ENCODE results near the gene PRKAG3. TPM values are rescaled to one million over a fixed set of nuclear protein-coding genes. Genes with fewer than 3 reads are reported as not detected.

Gene PRKAG3
- total RNA-seq, 4 donors from 2014 or later: not detected

DNA sequence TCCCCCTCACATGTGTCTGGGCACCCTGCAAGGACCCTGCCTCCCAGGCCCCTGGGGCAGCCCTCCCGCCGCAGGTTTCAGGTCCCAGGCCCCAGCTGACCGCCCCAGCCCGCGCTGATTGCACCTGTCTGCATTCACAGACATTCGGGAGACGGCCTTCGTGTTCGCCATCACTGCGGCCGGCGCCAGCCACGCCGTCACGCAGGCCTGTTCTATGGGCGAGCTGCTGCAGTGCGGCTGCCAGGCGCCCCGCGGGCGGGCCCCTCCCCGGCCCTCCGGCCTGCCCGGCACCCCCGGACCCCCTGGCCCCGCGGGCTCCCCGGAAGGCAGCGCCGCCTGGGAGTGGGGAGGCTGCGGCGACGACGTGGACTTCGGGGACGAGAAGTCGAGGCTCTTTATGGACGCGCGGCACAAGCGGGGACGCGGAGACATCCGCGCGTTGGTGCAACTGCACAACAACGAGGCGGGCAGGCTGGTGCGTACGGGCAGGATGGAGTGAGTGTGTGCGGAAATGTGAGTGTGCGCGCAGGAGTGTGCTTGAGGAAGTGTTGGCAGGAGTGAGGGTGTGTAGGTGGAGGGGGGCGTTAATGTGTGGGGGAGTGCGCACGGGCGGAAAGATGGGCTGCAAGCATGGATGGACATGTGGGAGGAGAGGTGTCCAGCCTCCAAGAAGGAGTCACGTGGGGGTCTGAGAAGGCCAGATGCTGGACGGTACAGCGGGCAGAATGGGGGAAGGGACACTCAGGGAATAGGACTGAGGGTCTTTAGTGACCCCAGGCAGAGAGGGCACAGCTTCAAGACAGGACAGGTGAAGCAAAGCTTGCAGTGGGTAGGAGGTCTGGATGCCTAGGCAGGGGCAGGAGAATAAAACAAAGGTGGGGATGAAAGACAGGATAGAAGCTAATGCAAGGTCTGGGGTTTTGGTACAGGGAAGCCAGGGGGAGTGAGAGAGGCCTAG is 40.0 kb upstream of the PRKAG3 start:
- Histone ChIP-seq H3K27me3 (peaks cover 0 to 98% (median 44%) of the 10 kb centered on the region in 4 donors), H3K36me3 (no peaks in the 10 kb centered on the region), H3K4me3 (peak overlapping the region; percentile 29 to 47 (median 32)), H3K4me1 (peaks cover 8 to 31% (median 19%) of the 10 kb centered on the region in 4 donors), H3K9me3 (no peaks in the 10 kb centered on the region), H3K27ac (replicated peaks in 1 of 4) (no peak overlapping the region)
- TF ChIP-seq EP300 (IDR thresholded peaks at IDR 0.05) (no peak), POLR2A (IDR thresholded peaks at IDR 0.05; ENCODE audit: low read depth) (no peak), POLR2AphosphoS5 (IDR thresholded peaks at IDR 0.05) (no peak)
- TF ChIP-seq, protein P1, sequence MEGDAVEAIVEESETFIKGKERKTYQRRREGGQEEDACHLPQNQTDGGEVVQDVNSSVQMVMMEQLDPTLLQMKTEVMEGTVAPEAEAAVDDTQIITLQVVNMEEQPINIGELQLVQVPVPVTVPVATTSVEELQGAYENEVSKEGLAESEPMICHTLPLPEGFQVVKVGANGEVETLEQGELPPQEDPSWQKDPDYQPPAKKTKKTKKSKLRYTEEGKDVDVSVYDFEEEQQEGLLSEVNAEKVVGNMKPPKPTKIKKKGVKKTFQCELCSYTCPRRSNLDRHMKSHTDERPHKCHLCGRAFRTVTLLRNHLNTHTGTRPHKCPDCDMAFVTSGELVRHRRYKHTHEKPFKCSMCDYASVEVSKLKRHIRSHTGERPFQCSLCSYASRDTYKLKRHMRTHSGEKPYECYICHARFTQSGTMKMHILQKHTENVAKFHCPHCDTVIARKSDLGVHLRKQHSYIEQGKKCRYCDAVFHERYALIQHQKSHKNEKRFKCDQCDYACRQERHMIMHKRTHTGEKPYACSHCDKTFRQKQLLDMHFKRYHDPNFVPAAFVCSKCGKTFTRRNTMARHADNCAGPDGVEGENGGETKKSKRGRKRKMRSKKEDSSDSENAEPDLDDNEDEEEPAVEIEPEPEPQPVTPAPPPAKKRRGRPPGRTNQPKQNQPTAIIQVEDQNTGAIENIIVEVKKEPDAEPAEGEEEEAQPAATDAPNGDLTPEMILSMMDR (IDR thresholded peaks at IDR 0.05): no peak
- DNase-seq (ENCODE audit: extremely low spot score): no peak
- intact Hi-C loops (cut with DNase I): no loop called here
- WGBS: 3% methylated on average over 33 of the region's 60 CpGs

DNA sequence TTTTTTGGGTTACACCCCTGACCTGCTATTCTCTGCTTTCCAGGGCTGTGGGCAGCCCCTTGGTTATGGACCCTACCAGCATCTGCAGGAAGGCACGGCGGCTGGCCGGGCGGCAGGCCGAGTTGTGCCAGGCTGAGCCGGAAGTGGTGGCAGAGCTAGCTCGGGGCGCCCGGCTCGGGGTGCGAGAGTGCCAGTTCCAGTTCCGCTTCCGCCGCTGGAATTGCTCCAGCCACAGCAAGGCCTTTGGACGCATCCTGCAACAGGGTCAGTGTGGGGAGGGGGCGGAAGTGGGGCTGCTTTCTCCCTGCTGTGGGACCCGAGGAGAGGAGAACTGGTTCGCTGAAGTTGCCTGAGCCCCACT is 39.4 kb upstream of the PRKAG3 start:
- peaks cover 0 to 98% (median 41%) of the 10 kb centered on the region in 4 donors for H3K27me3 ChIP-seq
- 20% methylated on average over 1 of the region's 18 CpGs for WGBS
- intact Hi-C loops (cut with DNase I): no loop called here

GRCh38 chr2:218869064-218869463 is 37.5 kb upstream of the PRKAG3 start:
- TF ChIP-seq POLR2AphosphoS5 (IDR thresholded peaks at IDR 0.05) (no peak), POLR2A (IDR thresholded peaks at IDR 0.05; ENCODE audit: low read depth) (no peak), EP300 (IDR thresholded peaks at IDR 0.05) (no peak)
- TF ChIP-seq, protein P1 (IDR thresholded peaks at IDR 0.05): no peak

More for the DNA sequence above, 39.4 kb upstream of the PRKAG3 start:
- H3K4me1 ChIP-seq: peaks cover 8 to 31% (median 19%) of the 10 kb centered on the region in 4 donors
- H3K9me3 ChIP-seq: no peaks in the 10 kb centered on the region
- no peak overlapping the region for H3K27ac ChIP-seq (replicated peaks in 1 of 4)
- DNase-seq (ENCODE audit: extremely low spot score): no peak
- peak overlapping the region; percentile 29 to 47 (median 32) for H3K4me3 ChIP-seq
- no peak for TF ChIP-seq POLR2A (IDR thresholded peaks at IDR 0.05; ENCODE audit: low read depth)
- no peak for TF ChIP-seq POLR2AphosphoS5 (IDR thresholded peaks at IDR 0.05)
- H3K36me3 ChIP-seq: no peaks in the 10 kb centered on the region

GRCh38 chr2:218867900-218868299 is 36.3 kb upstream of the PRKAG3 start:
- H3K27me3 ChIP-seq: peaks cover 0 to 98% (median 27%) of the 10 kb centered on the region in 4 donors
- no peaks in the 10 kb centered on the region for H3K9me3 ChIP-seq

More at GRCh38 chr2:218869064-218869463, 37.5 kb upstream of the PRKAG3 start:
- H3K27ac ChIP-seq (replicated peaks in 1 of 4): no peak overlapping the region
- H3K27me3 ChIP-seq: peaks cover 0 to 98% (median 36%) of the 10 kb centered on the region in 4 donors
- H3K4me3 ChIP-seq: no peak overlapping the region
- H3K36me3 ChIP-seq: no peaks in the 10 kb centered on the region
- peaks cover 8 to 31% (median 19%) of the 10 kb centered on the region in 4 donors for H3K4me1 ChIP-seq
- no peaks in the 10 kb centered on the region for H3K9me3 ChIP-seq
- DNase-seq (ENCODE audit: extremely low spot score): no peak
- WGBS: 86% methylated on average over 9 of the region's 9 CpGs
- intact Hi-C loops (cut with DNase I): no loop called here

More at GRCh38 chr2:218867900-218868299, 36.3 kb upstream of the PRKAG3 start:
- Histone ChIP-seq H3K4me3 (no peak overlapping the region), H3K4me1 (peaks cover 8 to 20% (median 13%) of the 10 kb centered on the region in 4 donors), H3K27ac (replicated peaks in 1 of 4) (no peak overlapping the region), H3K36me3 (no peaks in the 10 kb centered on the region)
- DNase-seq (ENCODE audit: extremely low spot score): no peak
- intact Hi-C loops (cut with DNase I): no loop called here
- WGBS: 49% methylated on average over 6 of the region's 6 CpGs
- TF ChIP-seq, protein P1 (IDR thresholded peaks at IDR 0.05): no peak
- TF ChIP-seq EP300 (IDR thresholded peaks at IDR 0.05): no peak
- TF ChIP-seq POLR2A (IDR thresholded peaks at IDR 0.05; ENCODE audit: low read depth): no peak
- TF ChIP-seq POLR2AphosphoS5 (IDR thresholded peaks at IDR 0.05): no peak
